ENCODE data around the gene LGMN. TPM values are rescaled to one million over a fixed set of nuclear protein-coding genes. Genes with fewer than 3 reads are reported as not detected.

Gene LGMN
- total RNA-seq, 2 donors from 2014 or later = 83.6 to 167 TPM

DNA sequence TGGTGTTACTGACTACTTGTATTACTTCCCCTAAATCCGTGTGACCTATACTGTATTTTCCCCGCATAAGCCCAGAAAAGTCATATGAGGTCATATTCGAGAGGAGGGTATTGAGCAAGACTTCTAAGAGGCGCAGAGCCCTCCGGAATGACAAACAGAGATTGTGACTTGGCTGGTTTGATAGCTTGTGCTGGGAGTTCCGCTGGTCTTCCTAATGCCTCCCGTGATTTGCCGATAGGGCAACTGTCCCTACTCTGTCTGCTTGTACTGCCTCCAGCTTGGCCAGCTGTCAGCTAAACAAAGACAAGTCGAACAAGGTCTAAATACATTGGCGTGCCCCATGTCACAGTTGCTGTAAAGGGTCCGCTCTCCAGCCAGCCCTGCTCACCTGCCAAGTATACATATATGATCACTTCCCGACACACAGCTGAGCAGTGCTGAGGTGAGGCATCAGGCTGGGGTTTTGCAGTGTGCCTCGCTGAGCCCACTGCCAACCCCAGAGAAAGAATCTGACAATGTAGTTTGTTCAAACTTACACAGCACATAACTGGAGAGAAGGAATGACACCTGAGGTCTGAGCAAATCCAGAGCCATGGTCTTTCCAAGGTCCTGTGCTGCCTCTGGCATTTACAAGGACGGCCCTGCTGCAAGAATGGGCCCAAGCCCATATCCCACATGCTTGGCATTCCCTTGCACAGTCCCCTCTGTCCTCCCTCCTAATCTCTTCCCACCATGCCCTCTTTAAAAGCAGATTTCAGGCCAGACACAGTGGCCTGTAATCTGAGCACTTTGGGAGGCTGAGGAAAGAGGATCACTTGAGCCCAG lies 23.7 kb downstream of the LGMN start:
- Histone ChIP-seq H3K4me3 (no peak overlapping the region), H3K4me1 (ENCODE audit: control insufficient read depth in 1 of 2, low read depth in 2 of 2) (peaks cover 15 to 27% of the 10 kb centered on the region in 2 donors), H3K36me3 (no peaks in the 10 kb centered on the region), H3K9me3 (no peaks in the 10 kb centered on the region), H3K27ac (no peak overlapping the region), H3K27me3 (replicated peaks; ENCODE audit: insufficient read depth) (no peaks in the 10 kb centered on the region)
- DNase-seq (ENCODE audit: low spot score) (no peak), ATAC-seq (ENCODE audit: insufficient number of reproducible peaks, low FRiP score, low read depth) (no peak)
- TF ChIP-seq, protein P1, sequence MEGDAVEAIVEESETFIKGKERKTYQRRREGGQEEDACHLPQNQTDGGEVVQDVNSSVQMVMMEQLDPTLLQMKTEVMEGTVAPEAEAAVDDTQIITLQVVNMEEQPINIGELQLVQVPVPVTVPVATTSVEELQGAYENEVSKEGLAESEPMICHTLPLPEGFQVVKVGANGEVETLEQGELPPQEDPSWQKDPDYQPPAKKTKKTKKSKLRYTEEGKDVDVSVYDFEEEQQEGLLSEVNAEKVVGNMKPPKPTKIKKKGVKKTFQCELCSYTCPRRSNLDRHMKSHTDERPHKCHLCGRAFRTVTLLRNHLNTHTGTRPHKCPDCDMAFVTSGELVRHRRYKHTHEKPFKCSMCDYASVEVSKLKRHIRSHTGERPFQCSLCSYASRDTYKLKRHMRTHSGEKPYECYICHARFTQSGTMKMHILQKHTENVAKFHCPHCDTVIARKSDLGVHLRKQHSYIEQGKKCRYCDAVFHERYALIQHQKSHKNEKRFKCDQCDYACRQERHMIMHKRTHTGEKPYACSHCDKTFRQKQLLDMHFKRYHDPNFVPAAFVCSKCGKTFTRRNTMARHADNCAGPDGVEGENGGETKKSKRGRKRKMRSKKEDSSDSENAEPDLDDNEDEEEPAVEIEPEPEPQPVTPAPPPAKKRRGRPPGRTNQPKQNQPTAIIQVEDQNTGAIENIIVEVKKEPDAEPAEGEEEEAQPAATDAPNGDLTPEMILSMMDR (IDR thresholded peaks at IDR 0.05) = no peak

DNA sequence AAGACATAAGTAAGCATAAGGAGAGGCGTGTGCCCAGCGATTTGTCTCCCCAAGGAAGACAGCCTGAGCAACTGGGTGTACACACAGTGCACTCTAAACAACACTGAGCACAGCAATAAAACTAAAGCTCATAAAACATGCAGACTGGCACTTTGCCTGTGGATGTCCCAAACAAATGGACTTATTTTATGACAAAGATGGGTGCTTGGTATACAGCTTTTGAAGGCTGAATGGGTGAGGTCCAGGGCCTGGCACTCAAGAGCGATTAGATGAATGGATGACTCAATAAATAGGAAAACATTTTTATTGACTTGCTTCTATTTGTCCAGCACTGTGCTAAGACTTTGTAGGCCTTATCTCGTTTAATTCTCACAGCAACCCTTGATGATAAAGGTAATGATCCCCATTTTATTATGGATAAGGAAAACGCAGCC lies 28.5 kb downstream of the LGMN start:
- H3K27me3 ChIP-seq (replicated peaks; ENCODE audit: insufficient read depth) = no peaks in the 10 kb centered on the region

GRCh38 chr14:92719421-92719820 lies 29.0 kb downstream of the LGMN start:
- DNase-seq (ENCODE audit: low spot score) (no peak), ATAC-seq (ENCODE audit: insufficient number of reproducible peaks, low FRiP score, low read depth) (peak; percentile 29)
- H3K36me3 ChIP-seq = no peaks in the 10 kb centered on the region
- no peaks in the 10 kb centered on the region for H3K9me3 ChIP-seq
- peaks cover 11 to 32% of the 10 kb centered on the region in 2 donors for H3K4me1 ChIP-seq (ENCODE audit: control insufficient read depth in 1 of 2, low read depth in 2 of 2)
- peak overlapping the region; percentile 54 to 56 for H3K27ac ChIP-seq
- no peak overlapping the region for H3K4me3 ChIP-seq
- TF ChIP-seq, protein P1 (IDR thresholded peaks at IDR 0.05) = no peak
- H3K27me3 ChIP-seq (replicated peaks; ENCODE audit: insufficient read depth) = no peaks in the 10 kb centered on the region

More for the DNA sequence above, 28.5 kb downstream of the LGMN start:
- H3K36me3 ChIP-seq = no peaks in the 10 kb centered on the region
- peak overlapping the region; percentile 54 to 56 for H3K27ac ChIP-seq
- H3K4me3 ChIP-seq = no peak overlapping the region
- TF ChIP-seq, protein P1 (IDR thresholded peaks at IDR 0.05) = no peak
- H3K9me3 ChIP-seq = no peaks in the 10 kb centered on the region
- DNase-seq (ENCODE audit: low spot score) (no peak), ATAC-seq (ENCODE audit: insufficient number of reproducible peaks, low FRiP score, low read depth) (no peak)
- peaks cover 11 to 34% of the 10 kb centered on the region in 2 donors for H3K4me1 ChIP-seq (ENCODE audit: control insufficient read depth in 1 of 2, low read depth in 2 of 2)

GRCh38 chr14:92718664-92719063 lies 29.8 kb downstream of the LGMN start:
- TF ChIP-seq, protein P1 (IDR thresholded peaks at IDR 0.05) = no peak
- Histone ChIP-seq H3K9me3 (no peaks in the 10 kb centered on the region), H3K27ac (no peak overlapping the region), H3K27me3 (replicated peaks; ENCODE audit: insufficient read depth) (no peaks in the 10 kb centered on the region), H3K4me3 (no peak overlapping the region), H3K4me1 (ENCODE audit: control insufficient read depth in 1 of 2, low read depth in 2 of 2) (peaks cover 11 to 32% of the 10 kb centered on the region in 2 donors), H3K36me3 (peaks cover 4% of the 10 kb centered on the region)
- ATAC-seq (ENCODE audit: insufficient number of reproducible peaks, low FRiP score, low read depth) = no peak
- DNase-seq (ENCODE audit: low spot score) = no peak

DNA sequence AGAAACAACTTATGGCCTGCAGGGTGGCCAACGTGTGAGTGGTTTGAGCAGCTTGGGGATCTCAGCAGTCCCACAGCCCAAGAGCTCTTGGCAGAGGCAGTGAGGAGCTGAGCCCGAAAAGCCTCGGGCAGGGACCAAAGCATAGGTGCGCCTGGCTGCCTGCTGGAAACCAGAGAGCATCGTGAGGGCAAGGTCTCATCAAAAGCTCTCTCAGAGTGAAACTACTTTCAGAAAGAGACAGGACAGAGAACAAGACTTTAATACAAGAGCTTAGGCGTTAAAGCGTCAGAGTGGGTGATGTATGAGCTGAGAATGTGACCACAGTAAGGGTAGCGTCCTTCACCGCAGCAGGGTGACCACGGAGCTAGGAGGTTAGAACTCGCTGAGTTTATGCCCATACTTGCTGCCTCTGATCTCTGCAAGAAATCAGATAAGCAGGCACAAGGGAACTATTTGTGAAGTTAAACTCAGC lies 30.8 kb downstream of the LGMN start:
- H3K27me3 ChIP-seq (replicated peaks; ENCODE audit: insufficient read depth) = no peaks in the 10 kb centered on the region
- DNase-seq (ENCODE audit: low spot score) (no peak), ATAC-seq (ENCODE audit: insufficient number of reproducible peaks, low FRiP score, low read depth) (no peak)
- H3K4me1 ChIP-seq (ENCODE audit: control insufficient read depth in 1 of 2, low read depth in 2 of 2) = peaks cover 11 to 32% of the 10 kb centered on the region in 2 donors
- H3K36me3 ChIP-seq = peaks cover 11% of the 10 kb centered on the region
- no peak overlapping the region for H3K27ac ChIP-seq
- H3K9me3 ChIP-seq = no peaks in the 10 kb centered on the region
- TF ChIP-seq, protein P1 (IDR thresholded peaks at IDR 0.05) = no peak
- no peak overlapping the region for H3K4me3 ChIP-seq

Measured in thoracic aorta (tissue), 2 donors.